Uterus (tissue), 2 donors: ENCODE data around the gene ATF7.

Source experiments
- POLR2A ChIP-seq, 2 donors: fragments of 450-650 bp; IDR thresholded peaks; one replicate each; pipeline ENCODE4 v1.6.1; 2016; ENCODE audit warnings: antibody characterized with exemption in 2 of 2, mild to moderate bottlenecking in 1 of 2, moderate library complexity in 1 of 2
- TF ChIP-seq, protein P1 (sequence below), 4 experiments: fragments of 200-600 bp in 2 of 4; fragments of 450-650 bp in 2 of 4; sonication (generic) in 2 of 4; IDR thresholded peaks; one replicate each; pipeline ENCODE4 v1.5.1; 2016 to 2019; ENCODE audit warnings: antibody characterized with exemption in 4 of 4, mild to moderate bottlenecking in 2 of 4, moderate library complexity in 1 of 4

DNA sequence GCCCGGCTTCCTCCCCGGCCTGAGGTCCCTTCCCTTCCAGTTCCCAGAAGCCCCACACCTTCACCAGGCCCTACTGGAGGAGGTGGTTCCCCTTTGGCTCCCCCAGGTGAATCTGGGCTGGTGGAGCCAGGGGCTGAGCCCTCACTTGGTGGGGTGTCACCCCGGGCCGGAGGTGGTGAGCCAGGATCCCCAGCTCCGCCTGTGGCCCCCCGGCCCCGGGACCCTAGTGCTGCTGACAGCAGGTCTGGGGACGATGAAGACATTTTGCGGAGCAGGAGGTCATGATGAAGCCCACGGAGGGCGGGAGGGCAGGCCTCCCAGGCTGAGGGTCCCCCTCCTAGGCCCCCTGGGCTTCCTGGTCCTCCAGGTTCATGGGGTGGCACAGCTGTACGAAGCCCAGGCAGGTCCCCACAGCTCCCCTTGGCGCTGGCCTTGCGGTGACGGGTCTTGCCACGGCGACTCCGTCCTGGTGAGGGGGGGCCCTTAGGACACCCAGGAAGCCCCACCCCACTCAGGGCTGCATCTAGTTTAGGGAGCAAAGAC lies 143.5 kb downstream of the ATF7 start:
- TF ChIP-seq, protein P1, sequence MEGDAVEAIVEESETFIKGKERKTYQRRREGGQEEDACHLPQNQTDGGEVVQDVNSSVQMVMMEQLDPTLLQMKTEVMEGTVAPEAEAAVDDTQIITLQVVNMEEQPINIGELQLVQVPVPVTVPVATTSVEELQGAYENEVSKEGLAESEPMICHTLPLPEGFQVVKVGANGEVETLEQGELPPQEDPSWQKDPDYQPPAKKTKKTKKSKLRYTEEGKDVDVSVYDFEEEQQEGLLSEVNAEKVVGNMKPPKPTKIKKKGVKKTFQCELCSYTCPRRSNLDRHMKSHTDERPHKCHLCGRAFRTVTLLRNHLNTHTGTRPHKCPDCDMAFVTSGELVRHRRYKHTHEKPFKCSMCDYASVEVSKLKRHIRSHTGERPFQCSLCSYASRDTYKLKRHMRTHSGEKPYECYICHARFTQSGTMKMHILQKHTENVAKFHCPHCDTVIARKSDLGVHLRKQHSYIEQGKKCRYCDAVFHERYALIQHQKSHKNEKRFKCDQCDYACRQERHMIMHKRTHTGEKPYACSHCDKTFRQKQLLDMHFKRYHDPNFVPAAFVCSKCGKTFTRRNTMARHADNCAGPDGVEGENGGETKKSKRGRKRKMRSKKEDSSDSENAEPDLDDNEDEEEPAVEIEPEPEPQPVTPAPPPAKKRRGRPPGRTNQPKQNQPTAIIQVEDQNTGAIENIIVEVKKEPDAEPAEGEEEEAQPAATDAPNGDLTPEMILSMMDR (IDR thresholded peaks at IDR 0.05): no peak
- no peak for TF ChIP-seq POLR2A (IDR thresholded peaks at IDR 0.05)
